Activated T-helper 1 cell treated with anti-CD3 and anti-CD28 coated beads, Interleukin-12 subunit alpha, Interleukin-12 subunit beta, Interleukin-2, Interleukin-4 antibody, amounts not matched to agents 30 ng/mL and 10 ng/mL and 1 ng/mL, durations not matched to agents 14 hours and 24 hours and 36 hours (primary cell): ENCODE data around the gene TM7SF2. TPM values are rescaled to one million over a fixed set of nuclear protein-coding genes. Genes with fewer than 3 reads are reported as not detected.
A peak's percentile ranks its signal among the peaks of the same experiment; 100 is the strongest.

ENCODE experiments used
- DNase-seq: peaks from one replicate; pipeline ENCODE4 v3.0.0; 2021; ENCODE audit warnings: low spot score
- H3K27ac Mint-ChIP-seq: one replicate; pipeline ENCODE4 v1.8.0; 2021; ENCODE audit warnings: mild to moderate bottlenecking, mixed read lengths
- H3K27me3 Mint-ChIP-seq: one replicate; pipeline ENCODE4 v1.8.0; 2022; ENCODE audit warnings: mild to moderate bottlenecking, moderate library complexity, mixed read lengths; ENCODE audit not compliant: insufficient read depth
- H3K36me3 Mint-ChIP-seq: one replicate; pipeline ENCODE4 v1.8.0; 2021; ENCODE audit warnings: low read depth, mixed read lengths
- H3K4me1 Mint-ChIP-seq: one replicate; pipeline ENCODE4 v1.8.0; 2021; ENCODE audit warnings: low read depth, mixed read lengths
- H3K4me3 Mint-ChIP-seq: one replicate; pipeline ENCODE4 v1.8.0; 2021; ENCODE audit warnings: mild to moderate bottlenecking, moderate library complexity, mixed read lengths
- H3K9me3 Mint-ChIP-seq: one replicate; pipeline ENCODE4 v1.8.0; 2021; ENCODE audit warnings: mixed read lengths
- intact Hi-C: fragments of 100-400 bp; cut with micrococcal nuclease; formaldehyde crosslinking; loops from one replicate; pipeline ENCODE4 v1.15.1; 2024
- total RNA-seq: library from RNA; stranded (reverse); gene quantifications from 2 replicates; pipeline ENCODE4 v1.2.3, GENCODE V29; 2022

Gene TM7SF2
- total RNA-seq, 1 donor from 2014 or later: 32.2 TPM

DNA sequence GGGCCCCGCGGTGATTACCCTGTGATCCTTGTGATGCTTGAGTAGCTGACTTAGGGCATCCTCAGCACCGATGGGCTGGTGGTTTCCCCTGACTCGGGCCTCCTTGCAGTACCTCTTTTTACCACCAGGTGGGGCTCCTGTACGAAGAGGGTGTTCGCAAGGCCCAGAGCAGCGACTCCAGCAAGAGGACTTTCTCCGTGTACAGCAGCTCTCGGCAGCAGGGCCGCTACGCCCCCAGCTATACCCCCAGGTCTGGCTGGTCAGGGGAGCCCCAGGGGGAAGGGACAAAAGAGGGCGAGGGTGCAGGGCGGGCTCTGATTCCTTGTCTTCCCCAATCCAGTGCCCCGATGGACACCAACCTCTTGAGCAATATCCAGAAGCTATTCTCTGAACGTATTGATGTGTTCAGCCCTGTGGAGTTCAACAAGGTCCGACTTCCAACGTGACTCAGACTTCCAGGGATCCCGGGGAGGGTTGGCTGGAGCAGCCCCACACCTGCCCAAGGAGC, 1.3 kb upstream of the TM7SF2 start:
- Mint-ChIP-seq H3K4me3 (peak overlapping the region; percentile 11), H3K36me3 (peaks cover 9% of the 10 kb centered on the region), H3K27me3 (peaks cover 2% of the 10 kb centered on the region), H3K27ac (peak overlapping the region; percentile 53), H3K4me1 (peaks cover 39% of the 10 kb centered on the region), H3K9me3 (no peaks in the 10 kb centered on the region)
- intact Hi-C loops: loop anchor here (1.0 to 10.0 kb wide), 4 partner anchors 14 to 504 kb away; partner anchors contain the start of genes CDCA5, MAP3K11, MAP4K2 and PCNX3
- peak; percentile 90 for DNase-seq

DNA sequence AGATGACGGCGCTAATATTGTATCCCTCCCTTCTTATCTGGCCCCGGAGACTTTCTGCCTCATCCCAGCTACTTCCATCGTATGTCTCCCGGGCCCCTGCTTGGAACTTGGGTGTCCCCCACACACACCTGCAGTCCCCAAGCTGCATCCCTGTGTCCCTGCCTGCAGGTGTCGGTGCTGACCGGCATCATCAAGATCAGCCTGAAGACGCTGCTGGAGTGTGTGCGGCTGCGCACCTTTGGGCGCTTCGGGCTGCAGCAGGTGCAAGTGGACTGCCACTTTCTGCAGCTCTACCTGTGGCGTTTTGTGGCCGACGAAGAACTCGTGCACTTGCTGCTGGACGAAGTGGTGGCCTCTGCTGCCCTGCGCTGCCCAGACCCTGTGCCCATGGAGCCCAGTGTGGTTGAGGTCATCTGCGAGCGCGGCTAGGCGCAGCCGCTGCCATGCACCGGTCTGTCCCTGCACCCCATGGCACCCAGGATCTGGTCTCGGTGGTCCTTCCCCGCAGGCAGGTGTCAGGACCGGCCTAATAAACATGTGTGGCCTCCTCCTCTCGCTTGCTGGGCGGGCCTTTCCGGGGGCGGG, 421 bp upstream of the TM7SF2 start:
- no peak for DNase-seq
- Mint-ChIP-seq H3K4me1 (peaks cover 34% of the 10 kb centered on the region), H3K9me3 (no peaks in the 10 kb centered on the region), H3K27ac (peak overlapping the region; percentile 89), H3K4me3 (peak overlapping the region; percentile 92), H3K27me3 (peaks cover 2% of the 10 kb centered on the region), H3K36me3 (peaks cover 11% of the 10 kb centered on the region)
- intact Hi-C loops: loop anchor here (1.0 to 10.0 kb wide), 4 partner anchors 70 to 504 kb away; partner anchors contain the start of genes CAPN1, MAP3K11, MAP4K2 and PCNX3

DNA sequence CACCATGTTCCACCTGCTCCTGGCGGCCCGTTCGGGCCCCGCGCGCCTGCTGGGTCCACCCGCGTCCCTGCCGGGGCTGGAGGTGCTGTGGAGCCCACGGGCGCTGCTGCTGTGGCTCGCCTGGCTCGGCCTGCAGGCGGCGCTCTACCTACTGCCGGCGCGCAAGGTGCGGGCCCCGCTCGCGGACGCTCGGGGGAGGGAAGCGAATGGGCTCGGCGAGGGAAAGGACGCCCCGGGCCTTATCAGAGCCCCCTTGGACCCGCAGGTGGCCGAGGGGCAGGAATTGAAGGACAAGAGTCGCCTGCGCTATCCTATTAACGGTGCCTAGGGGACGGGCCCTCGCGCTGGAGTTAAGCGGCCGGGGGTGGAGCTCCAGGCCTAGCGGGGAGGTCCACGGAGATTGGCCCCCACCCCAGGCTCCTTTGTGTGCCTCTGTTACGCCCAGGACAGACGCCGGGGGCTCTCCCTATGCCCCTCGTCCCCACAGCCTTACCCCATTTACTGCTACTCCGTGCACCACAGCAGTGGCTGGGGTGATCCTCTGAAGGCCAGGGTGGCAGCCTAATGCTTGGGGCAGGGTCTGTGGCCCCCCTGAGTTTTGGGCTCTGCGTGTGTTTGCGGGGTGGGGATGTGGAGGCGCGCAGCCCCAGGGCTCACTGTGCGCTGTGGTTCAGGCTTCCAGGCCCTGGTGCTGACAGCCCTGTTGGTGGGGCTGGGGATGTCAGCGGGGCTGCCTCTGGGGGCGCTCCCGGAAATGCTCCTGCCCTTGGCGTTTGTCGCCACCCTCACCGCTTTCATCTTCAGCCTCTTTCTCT, 1.1 kb downstream of the TM7SF2 start:
- H3K36me3 Mint-ChIP-seq: peaks cover 14% of the 10 kb centered on the region
- H3K27me3 Mint-ChIP-seq: peaks cover 2% of the 10 kb centered on the region

DNA sequence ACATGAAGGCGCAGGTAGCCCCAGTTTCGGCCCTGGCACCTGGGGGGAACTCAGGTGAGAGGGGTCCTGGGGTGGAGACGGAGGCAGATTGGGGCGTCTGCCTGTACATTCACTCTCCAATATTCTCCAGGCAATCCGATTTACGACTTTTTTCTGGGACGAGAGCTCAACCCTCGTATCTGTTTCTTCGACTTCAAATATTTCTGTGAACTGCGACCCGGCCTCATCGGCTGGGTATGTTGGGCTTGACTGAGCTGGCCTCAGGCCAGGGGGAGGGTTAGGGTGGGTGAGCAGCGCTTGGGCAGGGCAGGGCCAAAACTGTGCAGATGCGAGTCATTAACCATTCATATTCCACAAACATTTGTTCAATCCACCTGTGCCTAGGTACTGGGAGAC, 1.7 kb downstream of the TM7SF2 start:
- Mint-ChIP-seq H3K4me3 (peak overlapping the region; percentile 92), H3K9me3 (no peaks in the 10 kb centered on the region), H3K4me1 (peaks cover 39% of the 10 kb centered on the region), H3K27ac (peak overlapping the region; percentile 76), H3K36me3 (peaks cover 17% of the 10 kb centered on the region), H3K27me3 (peaks cover 2% of the 10 kb centered on the region)
- intact Hi-C loops: loop anchor here (5.0 to 10.0 kb wide), 2 partner anchors 311 to 501 kb away; partner anchors contain the start of genes MAP3K11, MAP4K2 and PCNX3
- DNase-seq: no peak

More for the DNA sequence above, 1.1 kb downstream of the TM7SF2 start:
- Mint-ChIP-seq H3K4me3 (peak overlapping the region; percentile 92), H3K27ac (peak overlapping the region; percentile 76), H3K4me1 (peaks cover 35% of the 10 kb centered on the region), H3K9me3 (no peaks in the 10 kb centered on the region)
- DNase-seq: peak; percentile 69
- intact Hi-C loops: loop anchor here (5.0 to 10.0 kb wide), 2 partner anchors 310 to 502 kb away; partner anchors contain the start of genes MAP3K11, MAP4K2 and PCNX3

DNA sequence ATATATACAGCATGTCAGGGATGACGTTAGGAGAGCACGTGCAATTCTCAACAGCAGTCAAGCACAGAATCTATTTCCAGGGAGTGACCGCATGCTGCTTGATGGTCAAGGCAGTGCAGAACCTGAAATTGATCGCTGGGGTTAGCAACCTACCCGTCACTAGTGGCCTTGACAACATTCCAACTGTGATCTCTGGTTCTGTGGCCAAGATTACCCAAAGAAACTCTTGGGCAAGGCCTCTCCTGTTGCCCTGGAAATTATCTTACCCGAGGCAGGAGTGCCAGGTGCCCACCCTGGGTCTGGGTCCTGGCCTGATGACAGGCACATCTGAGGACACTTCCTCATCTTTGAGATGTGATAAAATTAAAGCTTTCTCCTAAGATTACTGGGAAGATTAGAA, 2.2 kb downstream of the TM7SF2 start:
- Mint-ChIP-seq H3K27me3 (peaks cover 2% of the 10 kb centered on the region), H3K4me3 (peak overlapping the region; percentile 92), H3K27ac (peak overlapping the region; percentile 37), H3K4me1 (peaks cover 44% of the 10 kb centered on the region), H3K36me3 (peaks cover 22% of the 10 kb centered on the region), H3K9me3 (no peaks in the 10 kb centered on the region)
- DNase-seq: no peak
- intact Hi-C loops: loop anchor here (5.0 to 10.0 kb wide), 2 partner anchors 312 to 501 kb away; partner anchors contain the start of genes MAP3K11, MAP4K2 and PCNX3

DNA sequence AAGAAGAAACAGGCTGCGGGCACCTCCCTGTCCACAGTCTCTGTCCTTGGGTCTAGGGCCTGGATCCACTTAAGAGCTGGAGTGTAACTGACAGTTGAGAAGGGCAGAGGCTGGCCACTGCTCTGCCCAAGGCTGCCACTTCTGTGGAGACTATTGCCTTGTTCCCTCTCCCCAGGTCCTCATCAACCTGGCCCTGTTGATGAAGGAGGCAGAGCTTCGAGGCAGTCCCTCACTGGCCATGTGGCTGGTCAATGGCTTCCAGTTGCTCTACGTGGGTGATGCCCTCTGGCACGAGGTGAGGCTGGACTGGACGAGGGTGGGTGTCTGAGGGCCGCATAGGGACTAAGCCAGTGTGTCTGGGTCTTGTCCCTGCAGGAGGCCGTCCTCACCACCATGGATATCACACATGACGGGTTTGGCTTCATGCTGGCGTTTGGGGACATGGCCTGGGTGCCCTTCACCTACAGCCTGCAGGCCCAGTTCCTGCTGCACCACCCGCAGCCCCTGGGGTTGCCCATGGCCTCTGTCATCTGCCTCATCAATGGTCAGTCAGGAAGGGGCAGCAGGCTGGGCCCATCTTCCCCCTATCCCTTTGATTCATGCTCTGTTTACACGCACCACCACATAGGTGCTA, 3.0 kb downstream of the TM7SF2 start:
- H3K4me1 Mint-ChIP-seq: peaks cover 48% of the 10 kb centered on the region
- H3K9me3 Mint-ChIP-seq: no peaks in the 10 kb centered on the region
- intact Hi-C loops: loop anchor here (5.0 to 10.0 kb wide), 2 partner anchors 312 to 500 kb away; partner anchors contain the start of genes MAP3K11, MAP4K2 and PCNX3
- no peak overlapping the region for H3K27ac Mint-ChIP-seq
- peaks cover 26% of the 10 kb centered on the region for H3K36me3 Mint-ChIP-seq
- no peak for DNase-seq
- H3K4me3 Mint-ChIP-seq: peak overlapping the region; percentile 92
- H3K27me3 Mint-ChIP-seq: peaks cover 2% of the 10 kb centered on the region

DNA sequence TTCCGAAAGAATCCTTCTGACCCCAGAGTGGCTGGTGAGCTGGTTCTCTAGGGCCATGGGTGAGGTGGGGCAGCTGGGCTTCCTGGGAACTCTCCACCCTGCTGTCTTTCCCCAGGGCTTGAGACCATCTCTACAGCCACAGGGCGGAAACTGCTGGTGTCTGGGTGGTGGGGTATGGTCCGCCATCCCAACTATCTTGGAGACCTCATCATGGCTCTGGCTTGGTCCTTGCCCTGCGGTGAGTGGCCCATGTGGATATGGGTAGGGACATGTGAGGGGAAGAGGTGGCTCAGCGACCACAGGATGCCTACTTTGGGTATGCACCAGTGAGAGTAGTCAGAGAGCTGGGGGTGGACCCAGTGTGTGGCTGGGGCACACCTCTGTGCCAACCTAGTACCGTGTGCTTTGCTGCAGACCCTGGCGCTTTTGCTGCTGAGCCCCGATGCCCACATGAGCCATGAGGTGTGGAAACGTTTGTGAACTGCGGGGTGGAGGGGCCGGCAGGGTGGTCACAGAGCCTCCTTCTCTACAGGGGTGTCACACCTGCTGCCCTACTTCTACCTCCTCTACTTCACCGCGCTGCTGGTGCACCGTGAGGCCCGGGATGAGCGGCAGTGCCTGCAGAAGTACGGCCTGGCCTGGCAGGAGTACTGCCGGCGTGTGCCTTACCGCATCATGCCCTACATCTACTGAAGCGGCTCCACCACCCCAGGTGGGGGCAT, 3.9 kb downstream of the TM7SF2 start:
- peaks cover 2% of the 10 kb centered on the region for H3K27me3 Mint-ChIP-seq
- peak overlapping the region; percentile 40 for H3K27ac Mint-ChIP-seq
- H3K4me1 Mint-ChIP-seq: peaks cover 51% of the 10 kb centered on the region
- intact Hi-C loops: loop anchor here (2.0 to 10.0 kb wide), 2 partner anchors 339 to 499 kb away; partner anchors contain the start of genes MAP3K11 and PCNX3
- peak overlapping the region; percentile 90 for H3K4me3 Mint-ChIP-seq
- H3K36me3 Mint-ChIP-seq: peaks cover 31% of the 10 kb centered on the region
- no peaks in the 10 kb centered on the region for H3K9me3 Mint-ChIP-seq
- no peak for DNase-seq

DNA sequence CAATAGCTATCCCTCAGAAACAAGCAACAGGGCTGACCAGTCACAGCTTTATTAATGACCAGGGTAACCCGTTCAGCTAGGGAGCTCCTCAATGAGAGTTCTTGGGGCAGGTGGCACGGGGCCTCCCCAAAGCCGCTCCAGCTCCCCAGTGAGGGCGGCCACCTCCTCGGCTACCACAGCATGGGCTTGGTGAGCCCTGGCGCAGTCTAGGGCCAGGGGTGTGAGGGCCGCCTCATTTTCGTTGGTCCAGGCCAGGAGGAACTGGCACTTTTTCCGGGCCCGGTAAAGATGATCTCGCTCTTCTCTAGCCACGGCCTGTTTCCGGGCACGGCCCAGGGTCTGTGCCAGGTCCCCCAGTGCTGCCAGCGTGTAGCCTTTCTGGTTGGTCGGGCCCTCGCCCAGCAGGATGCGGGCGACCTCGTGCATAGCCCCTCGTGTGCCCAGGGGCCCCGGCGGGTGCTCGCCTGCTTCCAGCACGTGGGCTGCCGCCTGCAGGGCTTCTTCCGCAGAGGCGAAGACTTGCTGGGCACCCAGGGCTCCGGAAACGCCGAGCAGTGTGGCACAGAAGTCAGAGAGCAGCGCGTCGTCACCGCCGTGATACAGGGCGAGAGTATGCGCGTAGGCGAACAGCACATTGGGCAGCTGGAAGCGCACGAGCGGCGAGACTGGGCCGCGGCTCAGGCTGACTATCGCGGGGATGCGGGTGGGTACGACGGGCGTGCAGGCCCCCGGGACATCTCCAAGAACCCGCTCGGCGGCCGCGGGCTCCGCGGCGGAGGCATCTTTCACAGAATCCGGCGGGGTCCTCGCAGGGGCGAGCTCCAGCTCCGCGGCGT, 4.9 kb downstream of the TM7SF2 start:
- H3K9me3 Mint-ChIP-seq: no peaks in the 10 kb centered on the region
- H3K4me3 Mint-ChIP-seq: peak overlapping the region; percentile 90
- intact Hi-C loops: loop anchor here (1.0 to 10.0 kb wide), 13 partner anchors 19 to 498 kb away; partner anchors contain the start of genes ARL2, ATG2A, CDCA5 and EHD1
- peaks cover 53% of the 10 kb centered on the region for H3K4me1 Mint-ChIP-seq
- peak; percentile 51 for DNase-seq
- no peaks in the 10 kb centered on the region for H3K27me3 Mint-ChIP-seq
- peaks cover 42% of the 10 kb centered on the region for H3K36me3 Mint-ChIP-seq
- H3K27ac Mint-ChIP-seq: peak overlapping the region; percentile 93

DNA sequence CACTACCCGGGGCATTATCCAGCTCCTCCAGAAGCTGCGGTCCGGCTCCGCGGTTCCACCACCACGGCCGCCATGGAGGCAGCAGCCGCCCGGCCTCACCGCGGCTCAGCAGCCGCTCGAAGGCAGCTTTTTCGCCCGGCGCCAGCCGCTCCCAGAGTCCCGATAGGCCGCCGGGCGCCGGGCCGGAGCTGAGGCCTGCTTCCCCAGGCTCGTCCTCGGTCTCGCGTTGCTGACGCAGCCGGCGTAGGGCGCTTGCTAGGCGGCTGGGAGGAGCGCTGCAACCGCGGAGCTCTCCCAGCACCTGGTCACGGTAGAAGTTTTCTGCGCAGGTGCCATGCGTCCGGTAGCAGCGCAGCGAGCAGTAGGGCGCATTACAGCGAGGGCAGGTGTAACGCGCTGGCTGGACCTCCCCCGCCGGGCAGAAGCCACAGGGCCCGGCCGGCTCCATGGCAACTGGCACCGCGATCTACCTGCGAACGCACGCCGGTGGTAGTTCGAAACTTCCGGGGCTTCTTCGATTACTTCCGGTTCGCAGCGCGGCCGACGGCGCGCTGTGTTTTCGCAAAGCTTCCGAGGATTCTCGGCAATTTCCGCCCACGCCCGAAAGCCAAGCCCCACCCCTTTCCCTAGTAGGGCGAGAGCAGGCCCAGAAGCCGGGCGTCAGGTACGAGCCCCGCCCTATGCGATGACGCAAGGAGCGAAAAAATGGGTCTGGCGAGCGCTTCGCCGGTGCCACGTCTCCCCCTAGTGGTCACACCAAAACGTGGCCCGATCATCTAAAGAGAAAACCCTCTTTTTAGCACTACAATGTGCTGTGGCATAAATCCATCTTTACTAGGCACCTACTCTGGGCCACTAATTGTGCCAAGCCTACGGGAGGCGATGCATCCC, 5.8 kb downstream of the TM7SF2 start, which contains the start of gene ZNHIT2:
ZNHIT2 (minus strand) TSS at position 496 of the 891 bp plus-strand sequence; CDS start at position 448, 48 bp downstream.
- DNase-seq: peak; percentile 100
- peaks cover 50% of the 10 kb centered on the region for H3K36me3 Mint-ChIP-seq
- intact Hi-C loops: loop anchor here (1.0 to 10.0 kb wide), 13 partner anchors 18 to 497 kb away; partner anchors contain the start of genes ARL2, ATG2A, CDCA5 and EHD1

DNA sequence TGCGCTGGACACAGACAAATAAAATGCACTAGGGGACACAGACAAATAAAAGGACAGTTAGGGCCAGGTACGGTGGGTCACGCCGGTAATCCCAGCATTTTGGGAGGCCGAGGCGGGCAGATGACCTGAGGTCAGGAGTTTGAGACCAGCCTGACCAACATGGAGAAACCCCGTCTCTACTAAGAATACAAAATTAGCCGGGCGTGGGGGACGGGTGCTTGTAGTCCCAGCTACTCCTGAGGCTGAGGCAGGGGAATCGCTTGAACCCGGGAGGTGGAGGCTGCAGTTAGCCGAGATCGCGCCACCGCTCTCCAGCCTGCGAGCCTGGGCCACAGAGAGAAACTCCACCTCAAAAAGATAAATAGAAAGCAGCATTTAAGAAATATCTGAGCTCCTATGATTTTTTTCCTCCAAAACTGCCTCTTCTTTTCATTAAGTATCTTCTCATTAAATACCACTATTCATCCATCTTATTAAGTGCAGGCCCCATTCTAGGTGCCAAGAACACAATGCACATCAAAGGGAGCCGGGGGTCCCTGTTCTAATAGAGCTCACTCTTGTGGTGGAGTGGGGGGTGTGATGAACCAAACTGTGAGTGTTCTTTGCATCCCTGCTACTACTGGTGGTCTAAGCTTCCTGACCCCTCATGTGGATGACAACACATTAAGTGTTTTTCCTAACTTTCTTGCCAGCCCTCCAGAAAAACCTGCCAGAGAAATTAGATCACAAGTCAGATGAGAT, 6.6 kb downstream of the TM7SF2 start:
- DNase-seq: no peak
- H3K27ac Mint-ChIP-seq: peak overlapping the region; percentile 89
- H3K4me3 Mint-ChIP-seq: peak overlapping the region; percentile 90
- H3K27me3 Mint-ChIP-seq: no peaks in the 10 kb centered on the region
- peaks cover 53% of the 10 kb centered on the region for H3K36me3 Mint-ChIP-seq
- intact Hi-C loops: loop anchor here (10.0 kb wide), 1 partner anchor 497 kb away; the partner anchor contains the start of genes MAP3K11 and PCNX3
- H3K4me1 Mint-ChIP-seq: peaks cover 47% of the 10 kb centered on the region
- no peaks in the 10 kb centered on the region for H3K9me3 Mint-ChIP-seq

More for the DNA sequence above, 5.8 kb downstream of the TM7SF2 start, which contains the start of gene ZNHIT2:
- no peaks in the 10 kb centered on the region for H3K27me3 Mint-ChIP-seq
- peak within 1 kb of the TSS; percentile 93 for H3K27ac Mint-ChIP-seq
- H3K4me1 Mint-ChIP-seq: peaks cover 52% of the 10 kb centered on the region
- no peaks in the 10 kb centered on the region for H3K9me3 Mint-ChIP-seq
- peak within 1 kb of the TSS; percentile 90 for H3K4me3 Mint-ChIP-seq
